ENCODE data around the gene F8. TPM values are rescaled to one million over a fixed set of nuclear protein-coding genes. Genes with fewer than 3 reads are reported as not detected.
"Not testable (repeated sequence)": the region's sequence is repeated elsewhere in the genome, so short reads cannot be mapped to it uniquely, and the experiment has no call there.

The F8 gene
- total RNA-seq, 1 experiment from 2014 or later, result 7.1 TPM

DNA sequence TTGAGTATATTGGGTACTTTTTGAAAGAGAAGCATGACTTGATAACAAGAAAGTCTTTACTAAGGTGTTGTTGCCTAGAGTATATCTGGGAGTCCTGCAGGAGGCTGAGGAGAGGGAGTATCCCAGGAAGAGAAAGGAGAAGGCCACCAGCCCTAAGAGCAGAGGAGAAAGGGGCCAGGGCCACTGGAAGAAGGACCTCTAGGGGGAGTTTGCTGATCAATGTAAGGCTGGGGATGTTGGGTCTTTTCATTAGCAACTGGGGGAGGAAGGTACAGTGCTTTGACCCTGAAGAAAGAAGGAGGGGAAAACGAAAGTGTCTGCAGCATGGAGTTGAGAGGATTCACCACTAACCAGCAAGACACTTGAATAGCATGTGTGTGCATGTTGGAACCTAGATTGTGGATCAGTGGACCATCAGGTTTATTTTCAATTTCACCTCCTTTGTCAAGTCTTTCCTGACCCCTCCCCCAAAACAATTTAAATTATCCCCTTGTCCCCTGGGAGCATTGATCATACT, 192.5 kb downstream of the F8 start:
- DNase-seq (ENCODE audit: low read depth), result no peak
- in situ Hi-C loops (cut with HindIII; ENCODE audit: low pct_unique_long_range_greater_than_20kb, low sequenced_read_pairs), result no loop called here

DNA sequence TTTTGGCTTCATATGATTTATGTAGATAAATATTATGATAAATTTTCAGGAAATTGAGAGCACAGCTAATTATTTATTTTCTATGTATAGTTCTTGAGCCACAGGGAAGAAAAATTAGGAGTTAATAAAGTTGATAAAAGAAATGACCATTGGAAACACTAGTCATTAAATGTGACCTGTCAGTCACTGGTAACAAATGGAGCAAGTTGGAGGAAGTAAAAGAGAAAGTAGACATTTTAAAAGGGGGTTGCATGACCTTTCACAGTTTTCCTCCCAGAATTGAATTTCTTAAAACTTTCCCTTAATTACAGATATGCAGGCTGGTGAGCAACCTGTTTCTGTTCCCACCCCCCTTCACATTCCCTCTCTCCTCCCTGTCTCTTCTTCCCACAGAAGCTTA, 193.4 kb downstream of the F8 start:
- in situ Hi-C loops (cut with HindIII; ENCODE audit: low pct_unique_long_range_greater_than_20kb, low sequenced_read_pairs), result no loop called here
- no peak for DNase-seq (ENCODE audit: low read depth)

DNA sequence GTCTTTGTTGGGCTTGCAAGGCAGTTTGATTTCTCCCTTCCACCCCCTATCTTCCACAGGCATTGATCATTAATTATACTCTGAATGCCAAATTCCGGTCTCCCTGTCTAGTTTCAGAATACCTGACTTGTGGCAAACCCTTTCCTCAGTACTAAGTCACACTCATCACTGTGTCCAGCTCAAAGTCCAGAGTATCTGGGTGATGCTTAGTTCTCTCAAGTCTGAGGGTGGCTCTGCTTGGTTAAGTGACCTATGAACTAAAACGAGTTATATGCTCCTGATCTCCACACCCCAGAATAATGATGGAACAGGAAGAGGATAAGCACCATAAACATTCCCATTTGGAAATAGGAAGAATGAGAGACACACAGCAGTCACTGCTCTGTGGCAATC, 194.5 kb downstream of the F8 start:
- in situ Hi-C loops (cut with HindIII; ENCODE audit: low pct_unique_long_range_greater_than_20kb, low sequenced_read_pairs), result no loop called here
- DNase-seq (ENCODE audit: low read depth), result no peak

DNA sequence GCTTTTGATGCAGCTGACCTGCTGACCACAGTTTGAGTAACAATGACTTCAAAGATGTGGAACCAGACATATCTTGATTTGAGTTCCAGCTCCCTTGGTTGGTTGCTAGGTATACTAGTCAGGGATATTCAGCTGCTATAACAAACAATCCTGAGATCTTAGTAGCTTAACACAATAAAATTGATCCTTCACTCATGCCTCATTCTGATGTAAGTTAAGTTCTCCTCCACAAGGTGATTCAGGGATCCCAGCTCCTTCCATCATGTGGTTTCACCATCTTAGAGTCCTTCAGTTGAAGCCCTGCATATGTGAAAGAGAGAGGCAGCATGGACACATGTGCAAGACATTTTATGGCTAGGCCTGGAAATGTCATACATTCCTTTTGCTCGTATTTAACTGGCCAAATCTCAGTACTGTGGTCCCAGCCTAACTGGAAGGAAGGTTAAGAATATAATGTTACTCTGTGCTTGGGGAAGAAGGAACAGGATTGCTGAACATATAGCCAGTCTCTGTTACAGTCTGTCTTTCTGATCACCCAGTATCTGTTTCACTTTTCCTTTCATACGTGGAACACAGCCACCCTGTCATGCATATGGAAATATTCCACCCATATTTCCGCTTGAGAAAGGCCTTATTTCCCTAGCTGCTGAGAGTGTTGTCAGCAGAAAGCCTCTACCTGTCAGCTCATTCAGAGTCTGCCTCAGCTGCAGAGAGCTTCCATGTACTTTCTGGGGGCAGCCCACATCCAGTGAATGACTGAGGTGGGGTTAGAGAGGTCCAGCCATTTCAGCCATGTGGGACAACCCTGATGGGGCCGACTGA, 195.1 kb downstream of the F8 start:
- DNase-seq (ENCODE audit: low read depth), result no peak
- in situ Hi-C loops (cut with HindIII; ENCODE audit: low pct_unique_long_range_greater_than_20kb, low sequenced_read_pairs), result no loop called here

DNA sequence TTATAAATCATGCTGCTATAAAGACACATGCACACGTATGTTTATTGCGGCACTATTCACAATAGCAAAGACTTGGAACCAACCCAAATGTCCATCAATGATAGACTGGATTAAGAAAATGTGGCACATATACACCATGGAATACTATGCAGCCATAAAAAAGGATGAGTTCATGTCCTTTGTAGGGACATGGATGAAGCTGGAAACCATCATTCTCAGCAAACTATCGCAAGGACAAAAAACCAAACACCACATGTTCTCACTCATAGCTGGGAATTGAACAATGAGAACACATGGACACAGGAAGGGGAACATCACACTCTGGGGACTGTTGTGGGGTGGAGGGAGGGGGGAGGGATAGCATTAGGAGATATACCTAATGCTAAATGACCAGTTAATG, 196.9 kb downstream of the F8 start:
- in situ Hi-C loops (cut with HindIII; ENCODE audit: low pct_unique_long_range_greater_than_20kb, low sequenced_read_pairs); DNase-seq (ENCODE audit: low read depth): not testable (repeated sequence)

DNA sequence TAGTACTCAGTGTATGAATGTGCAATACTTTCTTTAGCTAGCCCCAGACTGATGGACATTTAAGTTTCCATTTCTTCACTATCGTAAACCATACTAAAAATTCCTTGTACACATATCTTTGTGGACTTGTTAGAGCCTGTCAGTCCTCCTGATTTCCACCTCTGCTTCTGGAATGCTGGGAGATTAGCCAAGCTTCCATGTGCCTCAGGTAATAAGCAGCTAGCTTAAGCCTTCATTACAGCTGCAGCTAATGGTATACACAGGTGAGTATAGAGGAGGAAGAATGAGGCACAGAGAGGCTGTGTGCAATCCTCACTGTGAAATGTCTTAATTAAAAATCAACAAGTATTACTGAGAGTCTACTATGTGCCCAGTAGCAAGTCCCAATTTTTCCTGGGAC, 197.9 kb downstream of the F8 start:
- no peak for DNase-seq (ENCODE audit: low read depth)
- in situ Hi-C loops (cut with HindIII; ENCODE audit: low pct_unique_long_range_greater_than_20kb, low sequenced_read_pairs), result no loop called here

DNA sequence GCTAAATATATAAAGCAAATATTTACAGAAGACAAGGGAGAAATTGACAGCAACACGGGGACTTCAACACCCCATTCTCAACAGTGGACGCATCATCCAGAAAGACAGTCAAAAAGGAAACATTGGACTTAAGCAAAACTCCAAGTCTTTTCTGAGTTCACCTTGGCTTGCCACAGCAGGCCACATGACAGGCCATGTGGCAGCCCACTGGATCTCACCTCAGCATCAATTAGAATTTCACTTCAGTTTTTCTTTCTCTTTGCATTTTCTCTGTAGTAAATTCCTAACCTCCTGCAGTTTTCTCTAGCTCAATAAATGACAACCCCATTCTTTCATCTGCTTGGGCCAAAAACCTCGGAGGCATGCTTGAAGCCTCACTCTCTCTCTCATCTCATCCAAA, 200.5 kb downstream of the F8 start:
- in situ Hi-C loops (cut with HindIII; ENCODE audit: low pct_unique_long_range_greater_than_20kb, low sequenced_read_pairs), result no loop called here
- no peak for DNase-seq (ENCODE audit: low read depth)

DNA sequence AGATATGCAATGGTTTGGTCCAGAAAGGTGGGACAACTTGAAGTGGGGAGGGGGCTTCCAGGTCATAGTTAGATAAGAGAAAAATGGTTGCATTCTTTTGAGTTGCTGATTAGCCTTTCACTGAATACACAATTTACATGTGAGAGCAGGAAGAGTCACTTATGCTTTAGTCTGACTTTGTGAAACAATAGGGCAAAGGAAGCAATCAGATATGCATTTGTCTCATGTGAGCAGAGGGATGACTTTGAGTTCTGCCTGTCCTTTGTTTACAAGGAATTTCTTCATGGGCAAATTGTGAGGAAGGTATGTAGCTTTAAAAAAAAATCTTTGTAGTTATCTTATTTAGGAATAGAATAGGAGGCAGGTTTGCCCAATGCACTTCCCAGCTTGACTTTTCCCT, 201.0 kb downstream of the F8 start:
- in situ Hi-C loops (cut with HindIII; ENCODE audit: low pct_unique_long_range_greater_than_20kb, low sequenced_read_pairs), result no loop called here
- DNase-seq (ENCODE audit: low read depth), result no peak

DNA sequence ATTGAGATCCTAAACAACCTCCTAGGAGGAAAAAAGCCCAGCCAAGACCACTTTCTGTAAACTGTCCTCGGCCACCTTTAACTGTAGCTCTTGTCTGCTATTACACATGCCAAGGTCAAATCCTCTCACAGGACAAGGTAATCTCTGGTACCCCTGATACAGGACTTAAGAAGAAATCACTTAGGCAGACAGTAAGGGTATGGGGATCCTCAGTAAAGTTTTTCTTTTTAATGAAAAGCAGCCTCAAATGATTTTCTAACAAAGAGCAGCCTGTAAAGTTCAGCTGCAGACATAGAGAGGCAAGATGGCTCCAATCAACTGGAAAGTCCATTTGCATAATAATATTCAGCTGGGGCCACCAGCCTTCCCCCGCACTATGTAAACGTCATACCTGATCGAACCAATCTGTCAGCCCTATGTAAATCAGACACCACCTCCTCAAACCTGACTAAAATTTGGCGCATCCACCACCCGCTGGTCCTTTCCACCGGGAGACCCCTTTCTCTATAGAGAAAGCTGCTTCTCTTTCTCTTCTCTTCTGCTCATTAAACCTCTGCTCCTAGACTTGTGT, 202.7 kb downstream of the F8 start:
- DNase-seq (ENCODE audit: low read depth), result no peak
- in situ Hi-C loops (cut with HindIII; ENCODE audit: low pct_unique_long_range_greater_than_20kb, low sequenced_read_pairs), result no loop called here

DNA sequence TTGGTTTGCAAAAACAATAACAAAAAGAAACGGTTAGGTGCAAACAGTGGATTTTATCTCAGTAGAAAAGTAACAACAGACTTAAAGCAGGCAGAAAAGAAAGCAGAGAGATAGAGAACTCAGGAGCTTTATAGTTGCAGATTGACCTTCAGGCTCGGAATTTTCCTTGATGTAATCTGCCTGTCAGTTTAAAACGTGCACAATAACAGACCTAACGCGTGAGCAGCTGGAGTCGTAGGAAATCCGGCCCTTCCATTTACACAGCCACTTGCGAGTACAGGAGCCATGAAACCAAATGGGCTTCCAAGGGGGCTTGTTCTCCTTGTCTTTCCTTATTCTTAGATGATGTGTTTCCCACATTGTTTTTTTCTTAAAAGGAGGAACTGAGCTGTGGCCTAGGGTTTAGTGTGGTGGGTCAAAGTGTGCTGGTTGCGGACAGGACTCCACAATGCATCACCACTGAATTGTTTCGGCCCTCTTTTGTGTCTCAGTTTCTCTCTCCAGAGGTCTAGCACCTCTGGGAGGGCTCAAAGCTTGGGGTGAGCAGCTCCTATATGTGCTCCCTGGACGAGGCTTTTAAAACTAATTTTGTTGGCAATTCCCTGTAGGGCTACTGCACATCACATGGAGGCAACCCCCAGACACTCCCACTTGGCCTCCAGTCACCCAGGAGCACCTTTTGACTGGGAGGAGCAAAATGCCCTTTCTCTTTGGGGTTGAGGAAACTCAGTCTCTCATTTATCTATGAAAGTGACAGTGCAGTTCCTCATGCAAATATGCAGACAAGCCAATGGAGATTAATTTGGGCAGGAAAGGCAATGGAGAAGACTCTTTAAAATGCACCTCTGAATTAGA, 203.4 kb downstream of the F8 start:
- in situ Hi-C loops (cut with HindIII; ENCODE audit: low pct_unique_long_range_greater_than_20kb, low sequenced_read_pairs), result no loop called here
- no peak for DNase-seq (ENCODE audit: low read depth)

DNA sequence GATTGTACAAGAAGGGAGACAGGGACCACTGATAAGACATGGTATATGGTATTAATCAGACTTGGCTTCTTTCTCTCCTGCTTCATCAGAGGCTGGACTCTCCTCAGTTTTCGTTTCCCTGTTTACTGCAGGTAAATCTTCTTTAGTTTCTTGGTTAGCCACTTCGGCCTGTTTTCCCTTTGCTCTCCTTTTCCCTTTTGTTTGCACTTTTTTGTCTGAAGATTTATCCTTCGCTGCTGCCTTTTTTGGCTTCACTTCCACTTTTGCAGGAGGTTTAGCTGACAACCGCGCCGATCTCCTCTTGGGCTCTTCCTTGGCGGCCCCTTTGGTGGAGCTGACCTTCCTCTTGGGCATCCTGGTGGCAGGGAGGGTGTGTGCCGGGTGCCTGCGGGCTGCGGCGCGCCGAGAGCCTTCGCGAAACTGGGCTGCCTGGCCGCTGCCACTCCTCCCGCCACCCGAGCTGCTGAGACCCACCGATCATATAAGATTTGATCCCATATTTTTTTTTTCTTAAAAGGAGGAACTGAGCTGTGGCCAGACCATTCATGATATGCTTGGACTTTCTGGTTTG, 205.4 kb downstream of the F8 start:
- in situ Hi-C loops (cut with HindIII; ENCODE audit: low pct_unique_long_range_greater_than_20kb, low sequenced_read_pairs); DNase-seq (ENCODE audit: low read depth): not testable (repeated sequence)

DNA sequence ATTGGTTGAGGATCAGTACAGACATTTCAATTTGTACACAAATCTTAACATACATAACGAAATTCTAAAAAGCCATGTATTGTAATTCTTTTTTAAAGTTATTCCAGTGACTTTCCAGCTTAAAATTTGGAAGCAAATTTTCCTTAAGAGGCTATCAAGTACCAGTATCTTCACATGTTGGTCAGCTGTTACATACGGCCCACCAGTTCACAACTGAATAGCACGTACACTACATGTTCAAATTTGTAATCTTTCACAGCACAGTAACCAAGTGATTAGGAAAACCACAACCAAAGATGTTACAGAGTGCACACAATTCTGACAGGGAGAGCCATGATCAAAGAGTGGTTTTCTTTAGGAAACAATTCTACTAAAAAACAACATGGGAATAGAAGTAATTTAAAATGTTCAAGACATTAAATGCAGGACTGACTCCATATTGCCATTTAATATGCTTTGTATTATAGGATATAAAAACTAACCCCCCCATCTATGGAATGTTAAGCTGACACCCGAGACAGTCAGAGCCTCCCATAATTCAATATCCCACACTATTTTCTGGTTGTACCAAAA, 206.1 kb downstream of the F8 start:
- in situ Hi-C loops (cut with HindIII; ENCODE audit: low pct_unique_long_range_greater_than_20kb, low sequenced_read_pairs); DNase-seq (ENCODE audit: low read depth): not testable (repeated sequence)

DNA sequence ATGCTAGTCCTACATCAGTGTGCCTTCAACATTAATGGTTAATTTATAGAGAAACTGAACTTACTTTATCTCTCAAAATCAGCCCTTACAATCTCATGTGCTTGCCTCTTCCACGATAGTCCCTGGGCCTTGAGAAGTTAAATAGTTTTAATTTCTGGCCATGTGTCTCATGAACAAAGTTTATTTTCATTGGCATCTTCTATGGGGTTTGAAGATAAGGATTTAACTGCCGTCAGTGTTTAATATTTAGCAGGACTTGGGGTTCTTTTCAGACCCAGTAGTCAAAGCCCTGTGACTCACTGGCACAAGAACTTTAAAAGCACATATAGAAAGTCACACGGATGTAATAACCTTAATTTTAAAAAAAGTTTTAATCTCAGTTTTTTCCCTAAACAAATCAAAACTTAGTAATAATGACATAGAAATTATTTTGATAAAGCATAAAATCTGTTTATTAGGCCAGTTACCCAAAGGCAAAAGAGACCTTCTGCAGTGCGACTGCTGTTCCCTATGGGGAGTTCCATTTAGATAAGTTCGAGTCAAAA, 207.2 kb downstream of the F8 start:
- in situ Hi-C loops (cut with HindIII; ENCODE audit: low pct_unique_long_range_greater_than_20kb, low sequenced_read_pairs), result no loop called here

DNA sequence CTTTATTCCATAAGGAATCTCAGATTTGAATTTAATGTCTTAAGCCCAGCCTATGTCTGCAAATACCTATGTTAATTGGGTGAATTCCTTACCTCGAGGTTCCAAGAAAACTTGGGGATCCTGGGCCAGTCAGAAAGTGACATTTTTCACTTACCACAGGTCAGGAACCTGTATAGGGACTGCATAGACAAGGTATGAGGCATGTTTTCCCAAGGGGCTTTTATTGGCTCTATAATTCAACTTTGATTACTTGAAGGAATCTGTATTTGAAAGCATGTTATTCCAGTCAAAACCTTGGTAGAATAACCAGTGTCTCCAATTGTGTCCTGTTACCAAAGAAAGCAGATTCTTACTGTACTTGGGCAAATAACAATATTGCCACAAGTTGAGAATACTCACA, 208.7 kb downstream of the F8 start:
- in situ Hi-C loops (cut with HindIII; ENCODE audit: low pct_unique_long_range_greater_than_20kb, low sequenced_read_pairs), result no loop called here

More for the DNA sequence above, 207.2 kb downstream of the F8 start:
- peak; percentile 42 for DNase-seq (ENCODE audit: low read depth)

DNA sequence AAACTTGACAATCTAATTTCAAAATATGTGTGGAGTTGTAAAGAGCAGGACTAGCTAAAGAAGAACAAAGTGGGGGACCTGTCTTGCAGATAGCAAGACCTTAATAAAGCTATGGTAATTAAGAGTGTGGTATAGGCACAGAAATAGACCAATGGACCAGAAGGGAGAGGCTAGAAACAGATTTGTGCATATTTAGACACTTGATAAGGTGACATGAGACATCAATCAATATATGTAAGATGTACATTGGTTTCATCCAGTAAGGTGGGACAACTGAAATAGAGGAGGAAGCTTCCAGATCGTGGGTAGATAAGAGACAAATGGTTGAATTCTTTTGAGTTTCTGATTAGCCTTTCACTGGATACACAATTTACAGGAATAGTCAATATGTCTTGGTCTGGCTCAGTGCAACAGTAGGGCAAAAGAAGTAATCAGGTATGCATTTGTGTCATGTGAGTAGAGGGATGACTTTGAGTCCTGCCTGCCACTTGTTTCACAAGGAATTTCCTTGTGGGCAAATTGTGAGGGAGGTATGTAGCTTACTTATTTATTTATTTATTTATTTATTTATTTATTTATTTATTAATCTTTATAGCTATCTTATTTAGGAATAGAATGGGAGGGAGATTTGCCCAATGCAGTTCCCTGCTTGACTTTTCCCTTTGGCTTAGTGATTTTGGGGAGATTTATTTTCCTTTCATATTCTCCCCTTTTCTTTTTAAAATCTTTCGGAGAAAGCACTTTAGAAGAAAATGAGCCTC, 210.0 kb downstream of the F8 start:
- in situ Hi-C loops (cut with HindIII; ENCODE audit: low pct_unique_long_range_greater_than_20kb, low sequenced_read_pairs), result no loop called here

More for the DNA sequence above, 208.7 kb downstream of the F8 start:
- no peak for DNase-seq (ENCODE audit: low read depth)

DNA sequence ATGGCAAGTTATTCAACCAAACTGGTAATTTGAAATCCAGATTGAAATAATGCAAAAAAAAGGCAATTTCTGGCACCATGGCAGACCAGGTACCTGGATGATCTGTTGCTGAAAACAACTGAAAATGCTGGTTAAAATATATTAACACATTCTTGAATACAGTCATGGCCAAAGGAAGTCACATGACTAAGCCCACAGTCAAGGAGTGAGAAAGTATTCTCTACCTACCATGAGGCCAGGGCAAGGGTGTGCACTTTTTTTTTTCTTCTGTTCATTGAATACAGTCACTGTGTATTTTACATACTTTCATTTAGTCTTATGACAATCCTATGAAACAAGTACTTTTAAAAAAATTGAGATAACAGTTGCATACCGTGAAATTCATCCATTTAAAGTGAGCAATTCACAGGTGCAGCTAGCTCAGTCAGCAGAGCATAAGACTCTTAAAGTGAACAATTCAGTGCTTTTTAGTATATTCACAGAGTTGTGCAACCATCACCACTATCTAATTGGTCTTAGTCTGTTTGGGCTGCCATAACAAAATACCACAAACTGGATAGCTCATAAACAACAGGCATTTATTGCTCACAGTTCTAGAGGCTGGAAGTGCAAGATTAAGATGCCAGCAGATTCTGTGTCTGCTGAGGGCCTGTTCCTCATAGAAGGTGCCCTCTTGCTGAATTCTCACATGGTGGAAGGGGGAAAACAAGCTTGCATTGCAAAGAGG, 212.4 kb downstream of the F8 start:
- DNase-seq (ENCODE audit: low read depth), result no peak
- in situ Hi-C loops (cut with HindIII; ENCODE audit: low pct_unique_long_range_greater_than_20kb, low sequenced_read_pairs), result no loop called here

More for the DNA sequence above, 210.0 kb downstream of the F8 start:
- no peak for DNase-seq (ENCODE audit: low read depth)
